Smooth muscle cell (in vitro differentiated cells): ENCODE measurements around the gene RTN3. TPM values are rescaled to one million over a fixed set of nuclear protein-coding genes. Genes with fewer than 3 reads are reported as not detected.

Source experiments
- DNase-seq: peaks from one replicate; lab custom pipeline; 2025; ENCODE audit not compliant: unreplicated experiment; lab: John Stamatoyannopoulos, UW
- H2AFZ ChIP-seq: fragments of 200-600 bp; sonication (generic); 2 replicates; pipeline ENCODE4 v1.6.0; 2016; ENCODE audit warnings: antibody characterized with exemption, low read depth, mild to moderate bottlenecking
- H3F3A ChIP-seq: fragments of 200-600 bp; sonication (generic); 2 replicates; pipeline ENCODE4 v1.6.0; 2017; ENCODE audit warnings: antibody characterized with exemption, low read depth
- H3K27ac ChIP-seq: fragments of 200-600 bp; sonication (generic); 2 replicates; pipeline ENCODE4 v1.5.1; 2016; ENCODE audit warnings: low read depth, mild to moderate bottlenecking
- H3K27me3 ChIP-seq: fragments of 200-600 bp; sonication (generic); 2 replicates; pipeline ENCODE4 v1.6.1; 2016; ENCODE audit warnings: low read depth, mild to moderate bottlenecking
- H3K36me3 ChIP-seq: fragments of 200-600 bp; sonication (generic); 2 replicates; pipeline ENCODE4 v1.5.1; 2016; ENCODE audit warnings: low read depth
- H3K4me1 ChIP-seq: fragments of 200-600 bp; sonication (generic); 2 replicates; pipeline ENCODE4 v1.5.1; 2016; ENCODE audit warnings: low read depth
- H3K4me2 ChIP-seq: fragments of 200-600 bp; sonication (generic); 2 replicates; pipeline ENCODE4 v1.6.0; 2016; ENCODE audit warnings: mild to moderate bottlenecking
- H3K4me3 ChIP-seq: fragments of 200-600 bp; sonication (generic); 2 replicates; pipeline ENCODE4 v1.5.1; 2016; ENCODE audit warnings: mild to moderate bottlenecking
- H3K79me2 ChIP-seq: fragments of 200-600 bp; sonication (generic); 2 replicates; pipeline ENCODE4 v1.6.0; 2016; ENCODE audit warnings: low read depth, mild to moderate bottlenecking
- H3K9ac ChIP-seq: fragments of 200-600 bp; sonication (generic); 2 replicates; pipeline ENCODE4 v1.6.0; 2016; ENCODE audit warnings: low read depth
- H3K9me3 ChIP-seq: fragments of 200-600 bp; sonication (generic); replicated peaks from 2 replicates; pipeline ENCODE4 v1.5.1; 2016; ENCODE audit warnings: low read depth
- H4K20me1 ChIP-seq: fragments of 200-600 bp; sonication (generic); 2 replicates; pipeline ENCODE4 v1.6.0; 2016; ENCODE audit warnings: low read depth
- CTCF ChIP-seq: fragments of 200-600 bp; sonication (generic); IDR thresholded peaks from 2 replicates; pipeline ENCODE4 v1.5.1; 2017; ENCODE audit warnings: borderline replicate concordance, mild to moderate bottlenecking, antibody characterized with exemption; ENCODE audit not compliant: insufficient read depth, poor library complexity, severe bottlenecking
- WGBS: methylation state at CpG from one replicate; pipeline ENCODE4 v1.1.7; 2016; ENCODE audit warnings: low lambda C conversion rate; 5-methylcytosine and 5-hydroxymethylcytosine counted together
- polyA plus RNA-seq: library from polyadenylated mRNA; unstranded; fragments of >200 nt; fragmentation: Nextera tagmentation; extraction: Ambion mirVana; gene quantifications from 2 replicates; pipeline ENCODE4 v1.2.1, GENCODE V29; 2016
- total RNA-seq: library from RNA; depleted of rRNA; stranded (reverse); fragments of >200 nt; gene quantifications from 2 replicates; pipeline ENCODE4 v1.2.3, GENCODE V29; 2014

The RTN3 gene
- total and polyA plus RNA-seq, 2 experiments from 2014 or later: 43.5 to 64.9 TPM

GRCh38 chr11:63687845-63688244, 6.5 kb downstream of the RTN3 start:
- H3K4me3 ChIP-seq: no peak overlapping the region
- no peak overlapping the region for H2AFZ ChIP-seq
- no peak for DNase-seq
- no peak overlapping the region for H3K9ac ChIP-seq
- peaks cover 7% of the 10 kb centered on the region for H3K4me1 ChIP-seq
- H3K27me3 ChIP-seq: no peaks in the 10 kb centered on the region
- H3K36me3 ChIP-seq: no peaks in the 10 kb centered on the region
- no peak overlapping the region for H3K27ac ChIP-seq
- H4K20me1 ChIP-seq: peaks cover 26% of the 10 kb centered on the region
- no peaks in the 10 kb centered on the region for H3K9me3 ChIP-seq
- H3K4me2 ChIP-seq: no peak overlapping the region
- peaks cover 2% of the 10 kb centered on the region for H3F3A ChIP-seq
- 100% methylated on average over 1 of the region's 1 CpG for WGBS
- H3K79me2 ChIP-seq: peaks cover 92% of the 10 kb centered on the region
- TF ChIP-seq CTCF: no peak

GRCh38 chr11:63694596-63694995, 13.3 kb downstream of the RTN3 start:
- H3K79me2 ChIP-seq: peaks cover 73% of the 10 kb centered on the region
- WGBS: 95% methylated on average over 7 of the region's 7 CpGs
- H3K36me3 ChIP-seq: no peaks in the 10 kb centered on the region

GRCh38 chr11:63698976-63699733, 17.9 kb downstream of the RTN3 start:
- Histone ChIP-seq H3K9me3 (no peaks in the 10 kb centered on the region), H3F3A (no peaks in the 10 kb centered on the region), H3K27me3 (no peaks in the 10 kb centered on the region), H3K4me3 (no peak overlapping the region), H3K27ac (no peak overlapping the region), H3K79me2 (peaks cover 66% of the 10 kb centered on the region), H3K9ac (no peak overlapping the region), H3K36me3 (no peaks in the 10 kb centered on the region), H3K4me1 (no peaks in the 10 kb centered on the region), H2AFZ (no peak overlapping the region), H3K4me2 (no peak overlapping the region), H4K20me1 (peaks cover 57% of the 10 kb centered on the region)
- no peak for DNase-seq
- no peak for TF ChIP-seq CTCF
- 68% methylated on average over 11 of the region's 11 CpGs for WGBS

More at GRCh38 chr11:63694596-63694995, 13.3 kb downstream of the RTN3 start:
- Histone ChIP-seq H3K4me1 (no peaks in the 10 kb centered on the region), H3F3A (no peaks in the 10 kb centered on the region), H3K27ac (no peak overlapping the region), H3K27me3 (no peaks in the 10 kb centered on the region), H4K20me1 (peaks cover 52% of the 10 kb centered on the region), H3K9ac (no peak overlapping the region), H3K4me2 (no peak overlapping the region), H2AFZ (no peak overlapping the region), H3K4me3 (no peak overlapping the region), H3K9me3 (no peaks in the 10 kb centered on the region)
- no peak for DNase-seq
- TF ChIP-seq CTCF: no peak

GRCh38 chr11:63699896-63700295, 18.6 kb downstream of the RTN3 start:
- Histone ChIP-seq H3K79me2 (peaks cover 68% of the 10 kb centered on the region), H3K9ac (no peak overlapping the region), H3K4me3 (no peak overlapping the region), H3K36me3 (no peaks in the 10 kb centered on the region), H3K9me3 (no peaks in the 10 kb centered on the region), H3F3A (no peaks in the 10 kb centered on the region), H2AFZ (no peak overlapping the region), H3K27ac (no peak overlapping the region), H3K27me3 (no peaks in the 10 kb centered on the region), H3K4me2 (no peak overlapping the region), H4K20me1 (peaks cover 64% of the 10 kb centered on the region), H3K4me1 (no peaks in the 10 kb centered on the region)
- no peak for DNase-seq
- WGBS: 77% methylated on average over 1 of the region's 1 CpG
- TF ChIP-seq CTCF: no peak
